ENCODE data around the gene SNX15.
"Not testable (repeated sequence)": the region's sequence is repeated elsewhere in the genome, so short reads cannot be mapped to it uniquely, and the experiment has no call there.

The SNX15 gene, protein sequence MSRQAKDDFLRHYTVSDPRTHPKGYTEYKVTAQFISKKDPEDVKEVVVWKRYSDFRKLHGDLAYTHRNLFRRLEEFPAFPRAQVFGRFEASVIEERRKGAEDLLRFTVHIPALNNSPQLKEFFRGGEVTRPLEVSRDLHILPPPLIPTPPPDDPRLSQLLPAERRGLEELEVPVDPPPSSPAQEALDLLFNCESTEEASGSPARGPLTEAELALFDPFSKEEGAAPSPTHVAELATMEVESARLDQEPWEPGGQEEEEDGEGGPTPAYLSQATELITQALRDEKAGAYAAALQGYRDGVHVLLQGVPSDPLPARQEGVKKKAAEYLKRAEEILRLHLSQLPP

GRCh38 chr11:65027213-65028067, at the start of gene SNX15:
SNX15 (plus strand) TSS chr11:65027439; CDS start chr11:65027538, 99 bp downstream.
- DNase-seq, result peak; percentile 97

DNA sequence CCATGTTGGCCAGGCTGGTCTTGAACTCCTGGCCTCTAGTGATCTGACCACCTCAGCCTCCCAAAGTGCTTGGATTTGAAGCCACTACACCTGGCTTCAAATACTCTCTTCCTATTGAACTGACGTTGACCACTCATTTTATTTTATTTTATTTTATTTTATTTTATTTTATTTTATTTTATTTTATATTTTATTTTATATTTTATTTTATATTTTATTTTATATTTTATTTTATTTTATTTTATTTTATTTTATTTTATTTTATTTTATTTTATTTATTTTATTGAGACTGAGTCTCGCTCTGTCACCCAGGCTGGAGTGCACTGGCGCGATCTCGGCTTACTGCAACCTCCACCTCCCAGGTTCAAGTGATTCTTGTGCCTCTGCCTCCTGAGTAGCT, 43.9 kb upstream of the SNX15 start:
- not testable (repeated sequence) for DNase-seq

DNA sequence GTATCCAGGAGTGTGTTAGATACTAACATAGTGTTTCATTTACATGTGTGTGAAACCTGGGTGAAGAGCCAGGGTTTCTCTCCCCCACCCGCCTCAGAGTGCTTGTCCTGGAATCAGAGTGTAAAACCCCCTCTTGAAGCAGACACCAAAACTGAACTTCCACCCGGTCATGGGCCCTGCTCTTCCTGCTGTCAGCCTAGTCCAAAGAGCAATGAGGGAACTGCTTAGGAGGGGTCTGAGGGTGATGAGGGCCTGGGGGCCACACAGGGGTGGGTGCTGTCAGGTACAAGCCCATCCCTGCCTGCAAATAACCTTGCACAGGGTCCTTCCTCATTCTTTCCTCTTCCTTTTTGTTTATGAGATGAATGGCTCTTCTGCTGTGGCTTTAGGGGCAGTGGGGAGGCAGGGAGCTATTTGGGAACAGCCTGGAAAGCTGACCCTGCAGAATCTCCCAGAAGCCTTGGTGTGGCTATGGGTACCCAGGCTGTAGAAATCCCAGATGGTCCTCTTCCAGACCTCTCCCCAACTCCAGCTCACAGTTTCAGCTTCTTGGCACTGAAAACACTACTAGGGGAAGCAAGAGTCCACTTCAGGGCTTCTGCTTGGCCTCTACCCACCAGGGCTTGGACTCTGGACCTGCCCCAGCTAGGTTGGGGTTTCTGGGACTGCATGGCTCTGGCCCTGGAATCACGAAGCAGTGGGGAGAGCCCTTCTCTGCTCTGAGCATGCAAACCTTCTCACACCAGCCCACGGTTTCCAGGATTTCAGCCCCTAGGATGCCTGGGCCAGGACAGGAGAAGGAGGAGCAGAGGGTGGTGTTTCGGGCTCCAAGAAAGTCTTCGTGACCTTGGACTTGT, 39.0 kb upstream of the SNX15 start:
- no peak for DNase-seq

DNA sequence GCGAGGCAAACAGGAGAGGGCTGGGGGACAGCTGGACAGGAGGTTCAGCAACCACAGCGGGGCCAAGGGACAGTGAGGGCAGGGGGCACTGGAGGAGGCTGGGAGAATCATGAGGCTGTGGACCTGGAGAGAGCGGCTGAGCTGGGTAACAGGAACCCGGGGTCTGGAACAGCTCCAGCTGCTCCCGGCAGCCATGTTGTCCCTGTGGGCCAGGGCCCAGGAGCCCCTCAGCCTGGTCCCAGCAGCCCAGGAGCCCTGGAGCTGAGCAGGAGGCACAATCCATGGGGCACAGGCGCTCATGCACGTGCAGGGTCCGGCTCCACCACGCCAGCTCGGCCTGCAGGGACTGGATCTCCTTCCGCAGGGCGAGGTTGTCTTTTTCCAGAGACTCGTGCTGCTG, 37.8 kb upstream of the SNX15 start:
- no peak for DNase-seq

- DNase-seq, result no peak
Measured at GRCh38 chr11:64990222-64990923, 36.9 kb upstream of the SNX15 start.

- no peak for DNase-seq
Measured at GRCh38 chr11:64994318-64994717, 32.9 kb upstream of the SNX15 start.

- no peak for DNase-seq
Measured at GRCh38 chr11:64996327-64996709, 30.9 kb upstream of the SNX15 start.

DNA sequence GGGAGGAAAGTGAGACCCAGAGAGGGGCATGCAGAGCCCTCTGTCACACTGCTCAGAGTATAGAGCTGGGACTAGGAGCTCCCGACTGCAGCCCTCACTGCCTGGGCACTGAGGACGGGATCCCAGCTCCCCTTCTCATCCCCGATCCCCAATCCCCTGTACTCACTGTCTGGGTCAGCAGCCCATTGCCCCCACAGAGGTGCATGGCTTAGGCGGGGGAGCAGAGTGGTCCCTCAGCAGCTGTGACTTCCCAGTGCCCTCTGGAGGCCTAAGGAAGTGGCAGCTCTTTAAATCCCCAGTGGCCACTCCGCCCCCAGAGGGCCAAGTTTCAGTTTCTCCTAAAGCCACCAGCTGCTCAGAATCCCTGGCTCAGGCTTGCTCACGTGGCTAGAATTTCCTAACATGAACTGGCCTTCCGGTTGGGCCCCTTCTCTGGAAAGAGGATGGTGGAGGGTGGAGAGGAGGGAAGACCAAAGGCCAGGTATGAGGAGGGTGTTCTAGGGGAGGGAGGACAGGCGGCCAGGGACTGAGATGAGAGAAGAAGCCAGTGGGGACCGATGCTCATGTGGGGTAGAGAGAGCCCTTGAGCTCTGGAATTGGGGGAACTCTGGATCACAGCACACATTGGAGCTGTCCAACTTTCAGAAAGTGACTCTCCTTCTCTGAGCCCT, 30.4 kb upstream of the SNX15 start, which contains the start of gene BATF2:
Gene BATF2, minus strand, starts transcription at position 262 of the 671 bp plus-strand sequence. Its CDS starts 57 bp downstream, at position 205.
- peak; percentile 67 for DNase-seq

DNA sequence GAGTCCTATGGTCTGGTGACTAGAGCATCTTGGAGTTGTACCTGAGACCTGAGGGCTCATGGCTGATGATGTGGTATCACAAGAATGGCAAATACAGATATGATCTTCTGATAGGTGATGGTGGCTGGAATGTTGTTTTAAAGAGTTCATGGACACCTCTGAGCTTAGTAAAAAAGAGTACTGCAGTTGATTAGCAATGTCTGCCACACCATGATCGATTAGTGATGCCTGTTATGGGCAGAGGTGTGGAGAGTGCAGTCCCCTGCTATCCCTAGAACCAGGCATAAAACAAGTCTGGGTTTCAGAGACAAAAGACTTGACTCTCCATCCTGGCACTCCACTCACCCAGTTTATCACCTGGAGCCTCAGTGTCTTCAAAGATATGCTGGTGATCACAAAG, 29.1 kb upstream of the SNX15 start:
- DNase-seq, result no peak

GRCh38 chr11:64998690-64999431, 28.4 kb upstream of the SNX15 start:
- peak; percentile 67 for DNase-seq

- DNase-seq, result no peak
Measured at GRCh38 chr11:64999478-64999877, 27.8 kb upstream of the SNX15 start.

GRCh38 chr11:65002706-65003105, 24.5 kb upstream of the SNX15 start:
- no peak for DNase-seq

GRCh38 chr11:65003282-65003681, 24.0 kb upstream of the SNX15 start:
- no peak for DNase-seq

GRCh38 chr11:65003968-65004367, 23.3 kb upstream of the SNX15 start:
- not testable (repeated sequence) for DNase-seq

GRCh38 chr11:65008016-65008415, 19.2 kb upstream of the SNX15 start:
- DNase-seq, result no peak

DNA sequence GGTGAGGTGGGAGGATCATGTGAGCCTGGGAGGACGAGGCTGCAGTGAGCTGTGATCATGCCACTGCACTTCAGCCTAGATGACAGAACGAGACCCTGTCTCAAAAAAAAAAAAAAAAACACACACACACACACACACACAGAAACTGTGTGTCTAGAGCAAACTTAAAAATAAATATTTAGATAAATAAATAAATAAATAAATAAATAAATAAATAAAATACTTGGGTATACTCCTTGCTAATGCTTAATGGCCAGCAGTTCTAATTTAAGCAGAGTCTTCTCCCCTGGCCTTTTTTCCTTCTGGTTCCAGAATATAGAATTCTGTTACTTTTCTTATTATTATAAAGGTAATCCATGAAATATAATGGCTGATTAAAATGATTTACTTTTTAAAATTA, 18.4 kb upstream of the SNX15 start:
- no peak for DNase-seq

- DNase-seq, result peak; percentile 87
Measured at GRCh38 chr11:65013130-65013887, 13.9 kb upstream of the SNX15 start.

DNA sequence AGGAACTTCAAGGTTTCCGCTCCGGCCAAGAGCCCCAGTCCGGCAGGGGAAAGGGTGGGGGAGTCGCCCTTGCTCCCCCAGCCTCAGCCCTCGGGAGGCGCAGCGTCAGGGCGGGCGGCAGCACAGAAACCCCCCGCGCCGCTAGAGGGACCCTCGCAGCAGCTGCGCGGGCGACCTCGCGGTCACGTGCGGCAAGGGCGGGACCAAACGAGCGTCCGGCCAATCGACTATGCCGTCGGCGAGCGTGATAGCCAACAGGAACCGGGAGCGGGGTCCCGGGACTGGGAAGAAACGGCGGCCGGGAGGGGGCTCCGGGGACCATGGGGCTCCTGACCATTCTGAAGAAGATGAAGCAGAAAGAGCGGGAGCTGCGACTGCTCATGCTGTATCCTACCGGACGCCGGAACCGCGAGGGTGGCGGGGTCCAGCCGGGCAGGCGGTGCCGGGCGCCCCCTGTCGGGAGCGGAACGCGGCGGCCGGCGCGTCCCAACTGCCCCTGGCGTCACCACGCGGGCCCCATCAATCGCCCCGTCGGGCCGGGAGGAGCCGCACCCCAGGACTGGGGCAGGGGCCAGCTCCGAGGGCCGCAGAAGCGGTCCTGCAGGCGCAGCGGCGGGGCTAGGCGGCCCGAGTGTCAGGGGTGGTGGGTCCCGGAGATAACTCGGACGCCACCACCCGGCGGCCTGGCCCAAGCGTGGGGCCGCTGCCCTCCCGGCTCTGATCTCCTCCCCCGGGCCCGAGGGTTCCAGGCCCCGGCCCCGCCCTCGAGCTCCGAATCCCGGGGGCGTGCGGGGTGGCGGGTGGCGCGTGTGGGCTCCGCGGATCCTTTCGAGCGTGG, 13.1 kb upstream of the SNX15 start, which contains the start of gene ARL2:
Gene ARL2, plus strand, starts transcription at position 273 of the 838 bp plus-strand sequence. Its CDS starts 48 bp downstream, at position 321.
- DNase-seq, result peak; percentile 90

DNA sequence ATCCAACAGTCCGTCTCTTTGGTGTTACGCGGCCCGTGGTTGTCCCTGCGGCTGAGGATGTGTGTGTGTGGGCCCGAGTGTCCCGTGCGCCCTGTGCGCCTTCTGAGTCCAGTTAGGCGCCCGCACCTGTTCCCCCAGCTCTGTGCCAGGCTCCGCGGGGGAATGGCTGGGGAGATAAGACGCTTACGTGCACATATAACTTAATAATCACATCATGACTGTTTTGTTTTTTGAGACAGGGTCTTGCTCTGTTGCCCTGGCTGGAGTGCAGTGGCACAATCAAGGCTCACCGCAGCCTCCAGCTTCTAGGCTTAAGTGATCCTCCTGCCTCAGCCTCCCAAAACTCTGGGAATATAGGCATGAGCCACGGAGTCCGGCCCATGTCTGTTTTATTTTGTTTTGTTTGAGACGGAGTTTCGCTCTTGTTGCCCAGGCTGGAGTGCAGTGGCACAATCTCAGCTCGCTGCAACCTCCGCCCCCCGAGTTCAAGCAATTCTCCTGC, 12.5 kb upstream of the SNX15 start:
- no peak for DNase-seq
